ENCODE results near the gene NT5C1B.

DNA sequence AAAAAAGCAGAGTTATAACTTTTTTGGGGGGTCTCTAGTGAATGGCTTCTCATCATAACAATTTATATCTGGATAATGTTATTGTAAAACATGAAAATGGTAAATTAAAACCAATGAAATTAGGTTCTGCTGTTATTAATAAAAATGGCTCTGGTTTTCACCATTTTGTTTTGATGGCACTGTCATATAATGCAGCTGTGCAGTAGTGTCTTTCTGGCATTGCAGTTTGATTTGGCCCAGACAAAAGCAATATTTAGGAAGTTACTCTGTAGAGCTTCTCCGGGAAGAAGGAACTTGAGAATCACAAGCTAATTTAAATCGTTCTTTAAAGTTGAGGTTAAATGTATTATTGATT is 15.1 kb upstream of the NT5C1B start:
- TF ChIP-seq, protein P1, sequence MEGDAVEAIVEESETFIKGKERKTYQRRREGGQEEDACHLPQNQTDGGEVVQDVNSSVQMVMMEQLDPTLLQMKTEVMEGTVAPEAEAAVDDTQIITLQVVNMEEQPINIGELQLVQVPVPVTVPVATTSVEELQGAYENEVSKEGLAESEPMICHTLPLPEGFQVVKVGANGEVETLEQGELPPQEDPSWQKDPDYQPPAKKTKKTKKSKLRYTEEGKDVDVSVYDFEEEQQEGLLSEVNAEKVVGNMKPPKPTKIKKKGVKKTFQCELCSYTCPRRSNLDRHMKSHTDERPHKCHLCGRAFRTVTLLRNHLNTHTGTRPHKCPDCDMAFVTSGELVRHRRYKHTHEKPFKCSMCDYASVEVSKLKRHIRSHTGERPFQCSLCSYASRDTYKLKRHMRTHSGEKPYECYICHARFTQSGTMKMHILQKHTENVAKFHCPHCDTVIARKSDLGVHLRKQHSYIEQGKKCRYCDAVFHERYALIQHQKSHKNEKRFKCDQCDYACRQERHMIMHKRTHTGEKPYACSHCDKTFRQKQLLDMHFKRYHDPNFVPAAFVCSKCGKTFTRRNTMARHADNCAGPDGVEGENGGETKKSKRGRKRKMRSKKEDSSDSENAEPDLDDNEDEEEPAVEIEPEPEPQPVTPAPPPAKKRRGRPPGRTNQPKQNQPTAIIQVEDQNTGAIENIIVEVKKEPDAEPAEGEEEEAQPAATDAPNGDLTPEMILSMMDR (IDR thresholded peaks at IDR 0.05): no peak
- no peak for TF ChIP-seq EZH2 (IDR thresholded peaks at IDR 0.05)
- TF ChIP-seq EZH2phosphoT487 (IDR thresholded peaks at IDR 0.05): no peak
